Duodenal mucosa (tissue), 2 donors: ENCODE data around the gene SLC23A1.
"Not testable (repeated sequence)": the region's sequence is repeated elsewhere in the genome, so short reads cannot be mapped to it uniquely, and the experiment has no call there.

ENCODE experiments used
- H3K27ac ChIP-seq: one replicate; pipeline ENCODE4 v1.7.0; 2013; ENCODE audit warnings: low read depth, low read length
- H3K27me3 ChIP-seq, 2 donors: one replicate each; pipeline ENCODE4 v1.7.0; 2013; ENCODE audit warnings: low read length in 2 of 2, control low read depth in 1 of 2; ENCODE audit not compliant: insufficient read depth in 2 of 2, control insufficient read depth in 1 of 2
- H3K36me3 ChIP-seq, 2 donors: one replicate each; pipeline ENCODE4 v1.7.0; 2013; ENCODE audit warnings: low read length in 2 of 2, control low read depth in 1 of 2; ENCODE audit not compliant: insufficient read depth in 2 of 2, control insufficient read depth in 1 of 2
- H3K4me1 ChIP-seq, 2 donors: one replicate each; pipeline ENCODE4 v1.7.0; 2013; ENCODE audit warnings: low read length in 2 of 2, control low read depth in 1 of 2; ENCODE audit not compliant: insufficient read depth in 2 of 2, control insufficient read depth in 1 of 2
- H3K4me3 ChIP-seq, 2 donors: one replicate each; pipeline ENCODE4 v1.7.0; 2013; ENCODE audit warnings: low read length in 2 of 2, low read depth in 1 of 2
- H3K9ac ChIP-seq, 2 donors: one replicate each; pipeline ENCODE4 v1.7.0; 2013; ENCODE audit warnings: low read length in 2 of 2, low read depth in 1 of 2
- H3K9me3 ChIP-seq, 2 donors: one replicate each; pipeline ENCODE4 v1.7.0; 2013; ENCODE audit warnings: low read length in 2 of 2, control low read depth in 1 of 2; ENCODE audit not compliant: control insufficient read depth in 1 of 2

The SLC23A1 gene

GRCh38 chr5:139371482-139372435, 11.3 kb downstream of the SLC23A1 start:
- peaks cover 7 to 12% of the 10 kb centered on the region in 2 donors for H3K4me1 ChIP-seq
- H3K4me3 ChIP-seq = no peak overlapping the region
- H3K9me3 ChIP-seq = no peaks in the 10 kb centered on the region
- H3K36me3 ChIP-seq = peaks cover 4 to 44% of the 10 kb centered on the region in 2 donors
- no peak overlapping the region for H3K27ac ChIP-seq
- no peak overlapping the region for H3K9ac ChIP-seq
- no peaks in the 10 kb centered on the region for H3K27me3 ChIP-seq

- peaks cover 7 to 57% of the 10 kb centered on the region in 2 donors for H3K36me3 ChIP-seq
- H3K9ac ChIP-seq = no peak overlapping the region
- H3K4me1 ChIP-seq = peaks cover 7 to 12% of the 10 kb centered on the region in 2 donors
- H3K4me3 ChIP-seq = no peak overlapping the region
- no peaks in the 10 kb centered on the region for H3K9me3 ChIP-seq
- H3K27me3 ChIP-seq = no peaks in the 10 kb centered on the region
- no peak overlapping the region for H3K27ac ChIP-seq
Measured at GRCh38 chr5:139369181-139369580, 13.9 kb downstream of the SLC23A1 start.

GRCh38 chr5:139368613-139369012, 14.5 kb downstream of the SLC23A1 start:
- Histone ChIP-seq H3K9ac (no peak overlapping the region), H3K4me3 (no peak overlapping the region), H3K27me3 (no peaks in the 10 kb centered on the region), H3K4me1 (peaks cover 4 to 7% of the 10 kb centered on the region in 2 donors), H3K9me3 (no peaks in the 10 kb centered on the region), H3K36me3 (peaks cover 13 to 62% of the 10 kb centered on the region in 2 donors), H3K27ac (no peak overlapping the region)

- Histone ChIP-seq H3K9me3 (no peaks in the 10 kb centered on the region), H3K36me3 (peaks cover 20 to 50% of the 10 kb centered on the region in 2 donors), H3K27ac (no peak overlapping the region)
Measured at GRCh38 chr5:139364466-139364865, 18.6 kb downstream of the SLC23A1 start.

GRCh38 chr5:139363937-139364336, 19.2 kb downstream of the SLC23A1 start:
- Histone ChIP-seq H3K9ac (no peak overlapping the region), H3K4me1 (no peaks in the 10 kb centered on the region), H3K27ac (no peak overlapping the region), H3K27me3 (no peaks in the 10 kb centered on the region), H3K4me3 (no peak overlapping the region), H3K9me3 (no peaks in the 10 kb centered on the region), H3K36me3 (peaks cover 16 to 46% of the 10 kb centered on the region in 2 donors)

More at GRCh38 chr5:139364466-139364865, 18.6 kb downstream of the SLC23A1 start:
- Histone ChIP-seq H3K4me3 (no peak overlapping the region), H3K9ac (no peak overlapping the region), H3K4me1 (no peaks in the 10 kb centered on the region), H3K27me3 (no peaks in the 10 kb centered on the region)

- no peak overlapping the region for H3K27ac ChIP-seq
- no peaks in the 10 kb centered on the region for H3K27me3 ChIP-seq
- H3K9ac ChIP-seq = no peak overlapping the region
- H3K4me1 ChIP-seq = no peaks in the 10 kb centered on the region
- H3K36me3 ChIP-seq = peaks cover 16 to 36% of the 10 kb centered on the region in 2 donors
- no peak overlapping the region for H3K4me3 ChIP-seq
- no peaks in the 10 kb centered on the region for H3K9me3 ChIP-seq
Measured at GRCh38 chr5:139361835-139362429, 21.2 kb downstream of the SLC23A1 start.

GRCh38 chr5:139360384-139360783, 22.7 kb downstream of the SLC23A1 start:
- no peaks in the 10 kb centered on the region for H3K27me3 ChIP-seq
- H3K9ac ChIP-seq = no peak overlapping the region
- H3K9me3 ChIP-seq = no peaks in the 10 kb centered on the region
- H3K36me3 ChIP-seq = peaks cover 16 to 22% of the 10 kb centered on the region in 2 donors
- no peak overlapping the region for H3K27ac ChIP-seq
- H3K4me3 ChIP-seq = no peak overlapping the region
- no peaks in the 10 kb centered on the region for H3K4me1 ChIP-seq

- Histone ChIP-seq H3K4me3 (no peak overlapping the region), H3K27ac (no peak overlapping the region), H3K27me3 (no peaks in the 10 kb centered on the region), H3K9ac (no peak overlapping the region), H3K4me1 (no peaks in the 10 kb centered on the region), H3K36me3 (peaks cover 1 to 6% of the 10 kb centered on the region in 2 donors), H3K9me3 (no peaks in the 10 kb centered on the region)
Measured at GRCh38 chr5:139358064-139358463, 25.0 kb downstream of the SLC23A1 start.

- H3K27ac ChIP-seq, H3K27me3 ChIP-seq, H3K36me3 ChIP-seq, H3K4me3 ChIP-seq, H3K9me3 ChIP-seq, H3K4me1 ChIP-seq, H3K9ac ChIP-seq: not testable (repeated sequence)
Measured at GRCh38 chr5:139355900-139356299, 27.2 kb downstream of the SLC23A1 start.

- peaks cover 0 to 4% of the 10 kb centered on the region in 2 donors for H3K36me3 ChIP-seq
- no peaks in the 10 kb centered on the region for H3K9me3 ChIP-seq
- H3K27ac ChIP-seq = no peak overlapping the region
- H3K4me3 ChIP-seq = no peak overlapping the region
- H3K4me1 ChIP-seq = peaks cover 0 to 3% of the 10 kb centered on the region in 2 donors
- H3K9ac ChIP-seq = no peak overlapping the region
- no peaks in the 10 kb centered on the region for H3K27me3 ChIP-seq
Measured at GRCh38 chr5:139354186-139354585, 28.9 kb downstream of the SLC23A1 start.
